Neural progenitor cell (in vitro differentiated cells): ENCODE measurements around the gene CTNNA3. TPM values are rescaled to one million over a fixed set of nuclear protein-coding genes. Genes with fewer than 3 reads are reported as not detected.

ENCODE experiments used
- DNase-seq: peaks from one replicate; pipeline ENCODE4 v3.0.0-alpha.2; 2016; ENCODE audit warnings: low spot score
- H2AFZ ChIP-seq: fragments of 200-600 bp; sonication (generic); replicated peaks from 2 replicates; pipeline ENCODE4 v1.6.1; 2016; ENCODE audit warnings: antibody characterized with exemption
- H3F3A ChIP-seq: fragments of 200-600 bp; sonication (generic); 2 replicates; pipeline ENCODE4 v1.6.1; 2016; ENCODE audit warnings: antibody characterized with exemption, low read depth
- H3K27ac ChIP-seq: fragments of 200-600 bp; sonication (generic); 2 replicates; pipeline ENCODE4 v1.5.1; 2016; ENCODE audit warnings: mild to moderate bottlenecking
- H3K27me3 ChIP-seq: fragments of 200-600 bp; sonication (generic); 2 replicates; pipeline ENCODE4 v1.6.1; 2016; ENCODE audit warnings: mild to moderate bottlenecking, moderate library complexity
- H3K36me3 ChIP-seq: fragments of 200-600 bp; sonication (generic); 2 replicates; pipeline ENCODE4 v1.5.1; 2016
- H3K4me1 ChIP-seq: fragments of 200-600 bp; sonication (generic); 2 replicates; pipeline ENCODE4 v1.6.1; 2016; ENCODE audit warnings: mixed run types
- H3K4me2 ChIP-seq: fragments of 200-600 bp; sonication (generic); 2 replicates; pipeline ENCODE4 v1.6.1; 2016
- H3K4me3 ChIP-seq: fragments of 200-600 bp; sonication (generic); 2 replicates; pipeline ENCODE4 v1.5.1; 2016
- H3K79me2 ChIP-seq: fragments of 200-600 bp; sonication (generic); 2 replicates; pipeline ENCODE4 v1.6.1; 2016; ENCODE audit warnings: low read depth
- H3K9ac ChIP-seq: fragments of 200-600 bp; sonication (generic); 2 replicates; pipeline ENCODE4 v1.6.1; 2016
- H3K9me3 ChIP-seq: fragments of 200-600 bp; sonication (generic); 2 replicates; pipeline ENCODE4 v1.5.1; 2016; ENCODE audit warnings: low read depth
- H4K20me1 ChIP-seq: fragments of 200-600 bp; sonication (generic); 2 replicates; pipeline ENCODE4 v1.6.1; 2016; ENCODE audit warnings: low read depth
- H3K27ac Mint-ChIP-seq: 3 replicates; pipeline ENCODE4 v1.8.0; 2021; ENCODE audit warnings: mixed read lengths
- H3K27me3 Mint-ChIP-seq: 2 replicates; pipeline ENCODE4 v1.8.0; 2022; ENCODE audit warnings: low read depth, mild to moderate bottlenecking, inconsistent platforms, moderate library complexity, mixed read lengths; ENCODE audit not compliant: insufficient read depth
- H3K36me3 Mint-ChIP-seq: 3 replicates; pipeline ENCODE4 v1.8.0; 2021; ENCODE audit warnings: mixed read lengths
- H3K4me1 Mint-ChIP-seq: 3 replicates; pipeline ENCODE4 v1.8.0; 2021; ENCODE audit warnings: mixed read lengths
- H3K4me3 Mint-ChIP-seq: 3 replicates; pipeline ENCODE4 v1.8.0; 2021; ENCODE audit warnings: mild to moderate bottlenecking, moderate library complexity, mixed read lengths
- H3K9me3 Mint-ChIP-seq: 3 replicates; pipeline ENCODE4 v1.8.0; 2020; ENCODE audit warnings: mixed read lengths
- EZH2 ChIP-seq: fragments of 200-600 bp; sonication (generic); IDR thresholded peaks from 2 replicates; pipeline ENCODE4 v1.6.1; 2017; ENCODE audit warnings: antibody characterized with exemption, mild to moderate bottlenecking, moderate library complexity
- EZH2phosphoT487 ChIP-seq: fragments of 200-600 bp; sonication (generic); IDR thresholded peaks from 2 replicates; pipeline ENCODE4 v1.6.1; 2017; ENCODE audit warnings: antibody characterized with exemption
- total RNA-seq: library from RNA; depleted of rRNA; stranded (reverse); fragments of >200 nt; gene quantifications from 2 replicates; pipeline ENCODE4 v1.2.3, GENCODE V29; 2015; ENCODE audit warnings: low replicate concordance
- TF ChIP-seq, protein P1 (sequence below): fragments of 200-600 bp; sonication (generic); IDR thresholded peaks from 2 replicates; pipeline ENCODE4 v1.5.1; 2017; ENCODE audit warnings: antibody characterized with exemption, mild to moderate bottlenecking

CTNNA3 gene
- total RNA-seq, 1 donor from 2014 or later: 12.9 TPM

DNA sequence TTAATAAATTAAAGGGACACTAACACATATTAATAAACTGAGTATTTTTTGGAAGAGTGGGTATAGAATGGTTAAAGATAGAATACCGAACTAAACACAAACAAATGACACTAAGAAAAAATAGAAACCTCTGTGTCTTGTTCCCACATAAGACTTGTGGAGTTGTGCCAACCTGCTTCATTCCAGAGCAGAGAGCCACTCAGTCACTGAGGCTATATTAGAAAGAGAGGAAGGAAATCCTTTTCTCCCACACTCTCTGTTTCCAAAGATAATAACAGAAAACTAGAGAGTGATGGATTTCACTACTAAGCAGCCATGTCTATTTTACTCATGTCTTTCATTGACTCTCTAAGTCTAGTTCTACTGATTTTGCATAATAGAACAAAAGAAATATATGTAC, 26.0 kb downstream of the CTNNA3 start:
- H2AFZ ChIP-seq: no peak overlapping the region
- H3K4me3 ChIP-seq: no peak overlapping the region
- no peak for DNase-seq
- H3K27me3 Mint-ChIP-seq: no peaks in the 10 kb centered on the region
- H3K4me3 Mint-ChIP-seq: no peak overlapping the region
- no peak overlapping the region for H3K27ac Mint-ChIP-seq
- no peaks in the 10 kb centered on the region for H3K36me3 ChIP-seq
- no peaks in the 10 kb centered on the region for H3K79me2 ChIP-seq
- H3K27ac ChIP-seq: no peak overlapping the region
- H3F3A ChIP-seq: no peaks in the 10 kb centered on the region
- H3K9me3 ChIP-seq: no peaks in the 10 kb centered on the region
- no peaks in the 10 kb centered on the region for H3K36me3 Mint-ChIP-seq
- peaks cover 12% of the 10 kb centered on the region for H3K4me1 Mint-ChIP-seq
- TF ChIP-seq EZH2phosphoT487 (no peak), EZH2 (no peak)
- TF ChIP-seq, protein P1, sequence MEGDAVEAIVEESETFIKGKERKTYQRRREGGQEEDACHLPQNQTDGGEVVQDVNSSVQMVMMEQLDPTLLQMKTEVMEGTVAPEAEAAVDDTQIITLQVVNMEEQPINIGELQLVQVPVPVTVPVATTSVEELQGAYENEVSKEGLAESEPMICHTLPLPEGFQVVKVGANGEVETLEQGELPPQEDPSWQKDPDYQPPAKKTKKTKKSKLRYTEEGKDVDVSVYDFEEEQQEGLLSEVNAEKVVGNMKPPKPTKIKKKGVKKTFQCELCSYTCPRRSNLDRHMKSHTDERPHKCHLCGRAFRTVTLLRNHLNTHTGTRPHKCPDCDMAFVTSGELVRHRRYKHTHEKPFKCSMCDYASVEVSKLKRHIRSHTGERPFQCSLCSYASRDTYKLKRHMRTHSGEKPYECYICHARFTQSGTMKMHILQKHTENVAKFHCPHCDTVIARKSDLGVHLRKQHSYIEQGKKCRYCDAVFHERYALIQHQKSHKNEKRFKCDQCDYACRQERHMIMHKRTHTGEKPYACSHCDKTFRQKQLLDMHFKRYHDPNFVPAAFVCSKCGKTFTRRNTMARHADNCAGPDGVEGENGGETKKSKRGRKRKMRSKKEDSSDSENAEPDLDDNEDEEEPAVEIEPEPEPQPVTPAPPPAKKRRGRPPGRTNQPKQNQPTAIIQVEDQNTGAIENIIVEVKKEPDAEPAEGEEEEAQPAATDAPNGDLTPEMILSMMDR: no peak
- H3K9me3 Mint-ChIP-seq: no peaks in the 10 kb centered on the region
- no peaks in the 10 kb centered on the region for H3K4me1 ChIP-seq
- no peaks in the 10 kb centered on the region for H3K27me3 ChIP-seq
- H3K4me2 ChIP-seq: no peak overlapping the region
- no peaks in the 10 kb centered on the region for H4K20me1 ChIP-seq
- H3K9ac ChIP-seq: no peak overlapping the region

DNA sequence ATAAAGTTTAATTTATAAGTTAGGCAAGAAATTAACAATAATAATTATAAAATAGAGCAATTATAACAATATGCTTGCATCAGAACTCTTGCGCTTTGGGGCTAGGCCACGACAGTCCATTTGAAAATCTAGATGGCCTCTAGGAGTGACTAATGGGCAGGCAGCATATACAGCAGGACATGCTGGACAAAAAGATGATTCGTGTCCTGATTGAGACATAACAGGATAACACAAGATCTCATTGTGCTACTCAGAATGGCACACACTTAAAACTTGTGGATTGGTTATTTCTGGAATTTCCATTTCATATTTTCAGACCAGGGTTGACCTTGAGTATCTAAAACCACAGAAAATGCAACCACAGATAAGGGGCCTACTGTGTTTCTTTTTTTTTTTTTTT, 27.5 kb downstream of the CTNNA3 start:
- Mint-ChIP-seq H3K4me1 (peaks cover 12% of the 10 kb centered on the region), H3K27ac (no peak overlapping the region), H3K4me3 (no peak overlapping the region), H3K36me3 (no peaks in the 10 kb centered on the region), H3K27me3 (no peaks in the 10 kb centered on the region), H3K9me3 (no peaks in the 10 kb centered on the region)
- DNase-seq: no peak
- no peak overlapping the region for H3K27ac ChIP-seq
- no peak overlapping the region for H3K4me3 ChIP-seq
- no peak overlapping the region for H3K4me2 ChIP-seq
- H3K36me3 ChIP-seq: no peaks in the 10 kb centered on the region
- H3K79me2 ChIP-seq: no peaks in the 10 kb centered on the region
- H3K9me3 ChIP-seq: no peaks in the 10 kb centered on the region
- no peaks in the 10 kb centered on the region for H3F3A ChIP-seq
- H3K4me1 ChIP-seq: no peaks in the 10 kb centered on the region
- no peak overlapping the region for H3K9ac ChIP-seq
- no peak overlapping the region for H2AFZ ChIP-seq
- no peaks in the 10 kb centered on the region for H4K20me1 ChIP-seq
- H3K27me3 ChIP-seq: no peaks in the 10 kb centered on the region
- TF ChIP-seq EZH2 (no peak), EZH2phosphoT487 (no peak)
- TF ChIP-seq, protein P1: no peak

DNA sequence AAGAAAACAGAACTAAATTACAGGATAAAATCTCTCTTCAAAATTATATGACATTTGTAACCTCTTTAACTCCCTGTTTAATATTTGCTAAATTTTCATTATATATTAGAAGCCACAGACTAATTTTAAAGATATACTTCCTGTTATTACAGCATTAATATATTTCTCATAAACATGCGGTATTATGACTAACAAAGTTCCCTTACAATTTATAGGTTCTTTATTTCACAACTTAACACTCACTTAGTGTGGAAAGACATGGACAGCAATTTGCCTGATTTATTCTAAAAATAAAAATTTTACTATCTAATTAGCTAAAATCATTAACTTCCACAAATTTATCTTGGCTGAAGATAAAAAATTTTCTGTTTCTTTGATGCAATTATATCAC, 29.0 kb downstream of the CTNNA3 start:
- H3K27ac Mint-ChIP-seq: no peak overlapping the region
- H3K9me3 ChIP-seq: no peaks in the 10 kb centered on the region
- no peaks in the 10 kb centered on the region for H3K9me3 Mint-ChIP-seq
- H2AFZ ChIP-seq: no peak overlapping the region
- no peak overlapping the region for H3K4me2 ChIP-seq
- H4K20me1 ChIP-seq: no peaks in the 10 kb centered on the region
- H3K4me1 ChIP-seq: no peaks in the 10 kb centered on the region
- peaks cover 12% of the 10 kb centered on the region for H3K4me1 Mint-ChIP-seq
- H3K4me3 ChIP-seq: no peak overlapping the region
- no peak for DNase-seq
- H3K36me3 ChIP-seq: no peaks in the 10 kb centered on the region
- no peak overlapping the region for H3K4me3 Mint-ChIP-seq
- H3F3A ChIP-seq: no peaks in the 10 kb centered on the region
- TF ChIP-seq EZH2 (no peak), EZH2phosphoT487 (no peak)
- TF ChIP-seq, protein P1: no peak
- H3K27me3 Mint-ChIP-seq: no peaks in the 10 kb centered on the region
- no peaks in the 10 kb centered on the region for H3K36me3 Mint-ChIP-seq
- no peaks in the 10 kb centered on the region for H3K79me2 ChIP-seq
- no peak overlapping the region for H3K9ac ChIP-seq
- no peaks in the 10 kb centered on the region for H3K27me3 ChIP-seq
- no peak overlapping the region for H3K27ac ChIP-seq
